Measurements from ENCODE around the gene PAIP2B. TPM values are rescaled to one million over a fixed set of nuclear protein-coding genes. Genes with fewer than 3 reads are reported as not detected.
"Not testable (repeated sequence)": the region's sequence is repeated elsewhere in the genome, so short reads cannot be mapped to it uniquely, and the experiment has no call there.

The PAIP2B gene
- total RNA-seq, 1 donor from 2014 or later, result 6.5 TPM

DNA sequence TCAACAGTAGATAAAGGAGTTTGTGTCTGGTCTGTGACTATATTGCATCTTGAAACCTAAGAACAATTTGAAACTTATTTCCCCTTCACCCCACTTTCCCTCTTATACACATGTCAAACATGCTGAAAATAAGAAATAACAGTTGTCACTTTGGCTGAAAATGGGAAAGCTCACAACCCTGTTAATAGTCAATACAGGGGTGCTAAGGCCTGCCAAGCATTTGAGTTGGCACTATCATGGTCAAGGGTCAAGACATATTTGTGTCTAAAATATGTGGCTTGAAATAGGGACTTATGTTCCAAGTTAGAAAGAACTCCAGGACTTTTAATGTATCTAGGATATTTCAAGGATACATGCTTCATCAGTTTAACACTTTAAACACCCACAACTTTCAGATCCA lies 20.6 kb downstream of the PAIP2B start:
- TF ChIP-seq, protein P1, sequence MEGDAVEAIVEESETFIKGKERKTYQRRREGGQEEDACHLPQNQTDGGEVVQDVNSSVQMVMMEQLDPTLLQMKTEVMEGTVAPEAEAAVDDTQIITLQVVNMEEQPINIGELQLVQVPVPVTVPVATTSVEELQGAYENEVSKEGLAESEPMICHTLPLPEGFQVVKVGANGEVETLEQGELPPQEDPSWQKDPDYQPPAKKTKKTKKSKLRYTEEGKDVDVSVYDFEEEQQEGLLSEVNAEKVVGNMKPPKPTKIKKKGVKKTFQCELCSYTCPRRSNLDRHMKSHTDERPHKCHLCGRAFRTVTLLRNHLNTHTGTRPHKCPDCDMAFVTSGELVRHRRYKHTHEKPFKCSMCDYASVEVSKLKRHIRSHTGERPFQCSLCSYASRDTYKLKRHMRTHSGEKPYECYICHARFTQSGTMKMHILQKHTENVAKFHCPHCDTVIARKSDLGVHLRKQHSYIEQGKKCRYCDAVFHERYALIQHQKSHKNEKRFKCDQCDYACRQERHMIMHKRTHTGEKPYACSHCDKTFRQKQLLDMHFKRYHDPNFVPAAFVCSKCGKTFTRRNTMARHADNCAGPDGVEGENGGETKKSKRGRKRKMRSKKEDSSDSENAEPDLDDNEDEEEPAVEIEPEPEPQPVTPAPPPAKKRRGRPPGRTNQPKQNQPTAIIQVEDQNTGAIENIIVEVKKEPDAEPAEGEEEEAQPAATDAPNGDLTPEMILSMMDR (conservative IDR thresholded peaks at IDR 0.05), result no peak
- H3K36me3 Mint-ChIP-seq (ENCODE audit: low read depth), result peaks cover 2% of the 10 kb centered on the region
- no peaks in the 10 kb centered on the region for H3K9me3 Mint-ChIP-seq
- no peak overlapping the region for H3K4me3 Mint-ChIP-seq
- no peak for DNase-seq (ENCODE audit: low read depth, low spot score)
- H3K27ac Mint-ChIP-seq (ENCODE audit: unreplicated experiment), result no peak overlapping the region
- H3K27me3 Mint-ChIP-seq (ENCODE audit: low read depth), result no peaks in the 10 kb centered on the region
- H3K4me1 Mint-ChIP-seq, result no peaks in the 10 kb centered on the region

DNA sequence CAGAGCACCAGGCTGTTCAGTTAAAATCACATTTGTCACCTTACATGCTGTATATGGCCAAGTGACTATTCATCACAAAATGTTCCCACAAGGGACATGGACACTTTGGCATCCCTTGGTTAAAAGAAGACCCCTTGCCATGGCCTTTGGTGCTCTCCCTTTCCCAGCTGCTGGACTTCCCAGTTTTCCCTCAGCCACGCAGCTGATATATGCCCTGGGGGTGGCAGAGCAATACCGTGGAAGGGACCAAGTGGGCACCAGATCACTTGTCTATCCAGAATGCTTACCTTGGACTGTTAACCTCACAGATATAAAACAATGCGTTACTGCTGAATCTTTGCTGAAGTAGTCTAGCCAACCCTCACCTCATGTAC lies 35.3 kb downstream of the PAIP2B start:
- H3K4me3 Mint-ChIP-seq, result no peak overlapping the region
- no peaks in the 10 kb centered on the region for H3K4me1 Mint-ChIP-seq
- DNase-seq (ENCODE audit: low read depth, low spot score), result no peak
- H3K36me3 Mint-ChIP-seq (ENCODE audit: low read depth), result peaks cover 16% of the 10 kb centered on the region
- peaks cover 3% of the 10 kb centered on the region for H3K27me3 Mint-ChIP-seq (ENCODE audit: low read depth)
- H3K9me3 Mint-ChIP-seq, result peaks cover 12% of the 10 kb centered on the region
- H3K27ac Mint-ChIP-seq (ENCODE audit: unreplicated experiment), result no peak overlapping the region
- TF ChIP-seq, protein P1 (conservative IDR thresholded peaks at IDR 0.05), result no peak

DNA sequence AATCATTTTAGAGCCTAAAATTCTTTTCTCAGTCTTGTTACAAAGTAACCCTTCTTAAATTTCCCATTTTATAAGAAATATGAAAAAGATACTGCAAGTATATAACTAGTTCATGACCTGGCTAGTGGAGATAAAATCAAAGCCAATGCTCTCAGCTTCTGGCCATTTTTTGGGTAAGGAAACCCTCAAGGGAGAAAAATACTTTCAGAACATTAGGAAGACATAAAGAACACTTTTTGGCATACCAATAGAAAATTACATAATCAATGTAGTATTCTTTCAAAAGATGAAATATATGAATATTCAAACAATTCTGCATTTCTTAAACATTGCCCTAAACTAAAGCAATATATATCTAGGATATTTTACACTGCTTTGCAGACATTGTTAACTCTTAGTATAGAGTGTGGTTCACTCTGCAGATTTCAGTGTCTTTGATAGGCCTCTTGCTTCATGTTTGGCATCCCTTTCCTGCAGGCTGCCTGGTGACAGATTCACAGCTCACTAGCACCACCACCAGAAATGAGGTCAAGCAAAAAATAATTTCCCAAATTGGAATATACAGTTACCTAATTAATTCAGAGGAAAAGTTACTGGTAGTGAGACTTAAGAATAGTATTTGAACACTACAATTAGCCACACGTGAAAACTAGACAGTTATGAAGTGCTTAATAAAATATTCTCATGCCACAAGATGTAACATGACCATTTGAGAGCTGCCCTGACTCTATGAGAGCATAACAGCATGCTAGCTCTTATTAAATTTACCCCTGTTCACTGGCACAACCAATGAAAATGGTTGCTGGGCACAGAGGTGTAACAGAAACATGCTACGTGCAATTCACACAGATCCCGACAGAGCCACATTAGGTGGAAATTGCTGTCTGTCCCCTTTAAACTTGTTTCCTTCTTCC lies 36.0 kb downstream of the PAIP2B start:
- Mint-ChIP-seq H3K27me3 (ENCODE audit: low read depth) (peaks cover 1% of the 10 kb centered on the region), H3K4me3 (no peak overlapping the region), H3K36me3 (ENCODE audit: low read depth) (peaks cover 11% of the 10 kb centered on the region), H3K9me3 (peaks cover 7% of the 10 kb centered on the region), H3K27ac (ENCODE audit: unreplicated experiment) (no peak overlapping the region), H3K4me1 (no peaks in the 10 kb centered on the region)
- TF ChIP-seq, protein P1 (conservative IDR thresholded peaks at IDR 0.05), result peak; percentile 47
- no peak for DNase-seq (ENCODE audit: low read depth, low spot score)

DNA sequence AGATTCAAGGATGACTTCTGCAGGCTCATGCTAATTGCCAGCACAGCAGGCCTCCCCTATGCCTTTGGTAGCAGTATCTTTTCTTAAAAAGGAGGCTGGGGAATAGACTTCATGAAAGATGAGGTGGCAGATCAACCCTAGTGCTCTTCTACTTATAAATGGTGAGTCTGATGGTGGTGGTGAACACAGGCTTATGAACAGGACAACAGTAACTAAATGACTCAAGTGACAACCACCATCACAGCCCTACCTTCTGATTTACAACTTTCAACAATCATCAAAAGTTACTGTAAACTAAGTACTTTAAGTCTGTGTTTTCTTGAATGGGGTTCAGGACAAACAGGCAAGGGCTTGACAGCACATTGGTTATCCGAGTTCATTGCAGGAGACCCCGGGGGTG lies 39.3 kb downstream of the PAIP2B start:
- Mint-ChIP-seq H3K4me3 (no peak overlapping the region), H3K36me3 (ENCODE audit: low read depth) (no peaks in the 10 kb centered on the region), H3K27ac (ENCODE audit: unreplicated experiment) (no peak overlapping the region), H3K4me1 (no peaks in the 10 kb centered on the region), H3K9me3 (no peaks in the 10 kb centered on the region), H3K27me3 (ENCODE audit: low read depth) (no peaks in the 10 kb centered on the region)
- TF ChIP-seq, protein P1 (conservative IDR thresholded peaks at IDR 0.05), result no peak
- no peak for DNase-seq (ENCODE audit: low read depth, low spot score)

DNA sequence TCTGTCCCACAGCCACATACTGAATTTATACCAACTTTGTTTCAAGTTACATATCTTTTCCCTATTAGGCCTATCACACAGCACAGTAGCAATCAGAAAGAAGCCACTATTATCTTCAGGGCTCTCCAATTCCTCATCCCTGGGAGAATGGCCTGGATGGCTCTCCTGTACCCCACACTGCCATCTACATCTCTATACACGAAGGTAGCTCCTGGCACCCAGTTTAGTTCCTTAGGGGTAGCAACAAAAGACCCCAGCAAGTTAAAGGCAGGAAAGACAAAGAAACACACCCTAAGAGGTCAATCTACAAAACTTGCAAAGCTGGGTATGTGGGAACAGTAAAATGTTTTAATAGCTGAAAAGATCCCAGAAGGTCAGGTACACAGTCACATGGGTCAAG lies 39.9 kb downstream of the PAIP2B start:
- Mint-ChIP-seq H3K27ac (ENCODE audit: unreplicated experiment) (no peak overlapping the region), H3K36me3 (ENCODE audit: low read depth) (no peaks in the 10 kb centered on the region), H3K4me3 (no peak overlapping the region), H3K4me1 (no peaks in the 10 kb centered on the region), H3K27me3 (ENCODE audit: low read depth) (no peaks in the 10 kb centered on the region), H3K9me3 (no peaks in the 10 kb centered on the region)
- DNase-seq (ENCODE audit: low read depth, low spot score), result no peak
- TF ChIP-seq, protein P1 (conservative IDR thresholded peaks at IDR 0.05), result no peak

DNA sequence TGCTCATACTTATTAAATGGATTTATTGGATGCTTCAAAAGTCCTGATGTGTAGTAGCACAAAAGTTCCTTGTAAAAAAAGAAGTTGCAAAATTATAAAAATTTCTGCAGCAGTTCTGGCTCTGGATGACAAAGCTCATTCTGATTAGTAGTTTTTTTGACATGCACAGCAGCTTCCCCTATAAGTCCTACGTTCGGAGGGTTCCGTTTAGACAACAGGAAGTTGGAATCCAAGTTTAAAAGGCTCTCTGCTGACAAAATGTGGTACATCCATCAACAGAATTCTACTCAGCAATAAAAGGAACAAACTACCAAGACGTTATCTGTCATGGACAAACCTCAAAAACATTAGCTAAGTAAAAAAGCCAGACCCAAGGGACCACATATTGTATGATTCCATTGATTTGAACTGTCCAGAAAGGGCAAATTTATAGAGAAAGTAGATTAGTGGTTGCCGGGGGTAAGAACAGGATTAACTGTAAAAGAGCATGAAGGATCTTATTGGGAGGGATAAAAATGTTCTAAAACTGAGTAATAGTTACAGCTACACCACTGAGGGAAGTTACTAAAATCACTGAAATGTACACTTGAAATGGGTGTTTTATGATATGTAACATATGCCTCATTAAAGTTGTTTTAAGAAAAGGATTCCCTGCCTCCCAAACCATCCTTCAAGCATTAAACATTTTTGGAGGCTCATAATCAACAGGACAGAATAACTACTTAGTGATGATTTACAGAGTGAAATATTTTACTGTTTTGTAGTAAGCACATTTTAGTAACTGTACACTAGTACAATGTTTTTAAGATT lies 43.4 kb downstream of the PAIP2B start:
- not testable (repeated sequence) for H3K4me1 Mint-ChIP-seq; H3K9me3 Mint-ChIP-seq; DNase-seq (ENCODE audit: low read depth, low spot score); H3K36me3 Mint-ChIP-seq (ENCODE audit: low read depth); H3K27me3 Mint-ChIP-seq (ENCODE audit: low read depth); H3K27ac Mint-ChIP-seq (ENCODE audit: unreplicated experiment); H3K4me3 Mint-ChIP-seq

All from neural crest cell (in vitro differentiated cells).